Ishikawa (cell line): ENCODE measurements around the gene KIN.

Experiments used
- CEBPB ChIP-seq: IDR thresholded peaks from 2 replicates; pipeline ENCODE4 v1.6.1; 2012
- CREB1 ChIP-seq: IDR thresholded peaks from 2 replicates; pipeline ENCODE4 v1.6.1; 2012; ENCODE audit warnings: low read depth
- EGR1 ChIP-seq: IDR thresholded peaks from 2 replicates; pipeline ENCODE4 v1.6.1; 2012
- EP300 ChIP-seq: IDR thresholded peaks from 2 replicates; pipeline ENCODE4 v1.6.1; 2012; ENCODE audit warnings: borderline replicate concordance
- FOXM1 ChIP-seq: IDR thresholded peaks from 2 replicates; pipeline ENCODE4 v1.6.1; 2012; ENCODE audit warnings: low read depth, borderline replicate concordance
- MAX ChIP-seq: IDR thresholded peaks from 2 replicates; pipeline ENCODE4 v1.6.1; 2012
- NFIC ChIP-seq: IDR thresholded peaks from 2 replicates; pipeline ENCODE4 v1.6.1; 2012
- RAD21 ChIP-seq: IDR thresholded peaks from 2 replicates; pipeline ENCODE4 v1.6.1; 2012; ENCODE audit warnings: low read depth
- REST ChIP-seq: IDR thresholded peaks from 2 replicates; pipeline ENCODE4 v1.6.1; 2012; ENCODE audit warnings: low read depth, mild to moderate bottlenecking
- TAF1 ChIP-seq: IDR thresholded peaks from 2 replicates; pipeline ENCODE4 v1.6.1; 2012; ENCODE audit warnings: low read depth, mild to moderate bottlenecking
- TCF12 ChIP-seq: IDR thresholded peaks from 2 replicates; pipeline ENCODE4 v1.6.1; 2012; ENCODE audit warnings: low read depth
- TEAD4 ChIP-seq: IDR thresholded peaks from 2 replicates; pipeline ENCODE4 v1.6.1; 2012
- USF1 ChIP-seq: IDR thresholded peaks from 2 replicates; pipeline ENCODE4 v1.6.1; 2012
- YY1 ChIP-seq: IDR thresholded peaks from 2 replicates; pipeline ENCODE4 v1.6.1; 2012; ENCODE audit warnings: low read depth
- ZBTB7A ChIP-seq: IDR thresholded peaks from 2 replicates; pipeline ENCODE4 v1.6.1; 2012; ENCODE audit warnings: low read depth

KIN gene

GRCh38 chr10:7804741-7805140 is 16.9 kb upstream of the KIN start:
- TF ChIP-seq TAF1 (no peak), EGR1 (no peak), MAX (no peak), FOXM1 (no peak), CEBPB (no peak), CREB1 (no peak), TCF12 (no peak), YY1 (no peak), USF1 (no peak), RAD21 (no peak)

GRCh38 chr10:7804216-7804615 is 16.4 kb upstream of the KIN start:
- no peak for TF ChIP-seq RAD21
- TF ChIP-seq YY1 = no peak
- TF ChIP-seq CEBPB = no peak
- TF ChIP-seq EGR1 = no peak
- TF ChIP-seq EP300 = no peak
- TF ChIP-seq TCF12 = no peak
- no peak for TF ChIP-seq NFIC
- TF ChIP-seq MAX = no peak
- TF ChIP-seq FOXM1 = no peak
- TF ChIP-seq REST = no peak

GRCh38 chr10:7802606-7803005 is 14.8 kb upstream of the KIN start:
- no peak for TF ChIP-seq RAD21
- TF ChIP-seq NFIC = no peak
- TF ChIP-seq CREB1 = no peak
- TF ChIP-seq EP300 = no peak
- TF ChIP-seq ZBTB7A = no peak
- TF ChIP-seq TEAD4 = no peak
- no peak for TF ChIP-seq FOXM1
- TF ChIP-seq REST = no peak
- TF ChIP-seq USF1 = no peak
- TF ChIP-seq TCF12 = no peak
- TF ChIP-seq EGR1 = no peak
- TF ChIP-seq MAX = no peak
- no peak for TF ChIP-seq CEBPB

GRCh38 chr10:7797582-7797981 is 9.8 kb upstream of the KIN start:
- TF ChIP-seq YY1 (no peak), ZBTB7A (no peak), EGR1 (no peak), CEBPB (no peak), EP300 (no peak), CREB1 (no peak), REST (no peak), NFIC (no peak), MAX (no peak), FOXM1 (no peak), TEAD4 (no peak), USF1 (no peak), TAF1 (no peak), TCF12 (no peak), RAD21 (no peak)
